ENCODE data around the gene DROSHA.

The DROSHA gene

GRCh38 chr5:31481531-31482165 is 50.2 kb downstream of the DROSHA start:
- Mint-ChIP-seq H3K27ac (peak overlapping the region; percentile 41), H3K36me3 (ENCODE audit: low read depth) (peaks cover 41% of the 10 kb centered on the region)

GRCh38 chr5:31479706-31480105 is 52.2 kb downstream of the DROSHA start:
- Mint-ChIP-seq H3K27me3 (ENCODE audit: low read depth, poor library complexity) (no peaks in the 10 kb centered on the region), H3K36me3 (ENCODE audit: low read depth) (peaks cover 31% of the 10 kb centered on the region), H3K4me3 (no peak overlapping the region), H3K27ac (no peak overlapping the region), H3K9me3 (no peaks in the 10 kb centered on the region), H3K4me1 (no peaks in the 10 kb centered on the region)
- DNase-seq, result no peak
- no peak for TF ChIP-seq CTCF (IDR thresholded peaks at IDR 0.05)

More at GRCh38 chr5:31481531-31482165, 50.2 kb downstream of the DROSHA start:
- no peaks in the 10 kb centered on the region for H3K27me3 Mint-ChIP-seq (ENCODE audit: low read depth, poor library complexity)
- H3K9me3 Mint-ChIP-seq, result no peaks in the 10 kb centered on the region
- H3K4me1 Mint-ChIP-seq, result peaks cover 10% of the 10 kb centered on the region
- no peak for DNase-seq
- TF ChIP-seq CTCF (IDR thresholded peaks at IDR 0.05), result no peak
- H3K4me3 Mint-ChIP-seq, result no peak overlapping the region

DNA sequence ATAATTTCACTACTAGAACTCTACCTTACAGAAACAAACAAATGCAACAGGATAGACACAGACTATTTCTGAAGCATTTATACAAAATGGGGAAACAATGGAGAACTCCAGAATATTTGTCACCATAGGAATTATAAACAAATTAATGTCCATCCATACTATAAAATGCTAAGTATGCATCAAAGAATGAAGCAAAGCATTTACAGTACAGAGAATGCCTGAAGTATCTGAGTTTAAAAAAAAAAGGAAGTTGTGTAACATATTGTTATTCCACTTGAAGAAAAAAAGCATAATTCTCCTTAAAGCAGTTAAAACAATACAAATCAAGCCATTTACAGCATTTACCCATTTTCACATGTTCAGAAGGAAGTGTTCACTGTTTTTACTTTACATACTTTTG is 53.0 kb downstream of the DROSHA start:
- H3K36me3 Mint-ChIP-seq (ENCODE audit: low read depth), result peaks cover 28% of the 10 kb centered on the region
- no peaks in the 10 kb centered on the region for H3K4me1 Mint-ChIP-seq
- no peak overlapping the region for H3K27ac Mint-ChIP-seq
- H3K27me3 Mint-ChIP-seq (ENCODE audit: low read depth, poor library complexity), result no peaks in the 10 kb centered on the region
- no peaks in the 10 kb centered on the region for H3K9me3 Mint-ChIP-seq
- DNase-seq, result no peak
- no peak overlapping the region for H3K4me3 Mint-ChIP-seq
- TF ChIP-seq CTCF (IDR thresholded peaks at IDR 0.05), result no peak

- Mint-ChIP-seq H3K27me3 (ENCODE audit: low read depth, poor library complexity) (no peaks in the 10 kb centered on the region), H3K9me3 (no peaks in the 10 kb centered on the region), H3K4me3 (no peak overlapping the region), H3K27ac (no peak overlapping the region), H3K36me3 (ENCODE audit: low read depth) (peaks cover 27% of the 10 kb centered on the region), H3K4me1 (no peaks in the 10 kb centered on the region)
- no peak for TF ChIP-seq CTCF (IDR thresholded peaks at IDR 0.05)
- DNase-seq, result no peak
These were observed 53.9 kb downstream of the DROSHA start for GRCh38 chr5:31477971-31478370.

GRCh38 chr5:31477516-31477915 is 54.4 kb downstream of the DROSHA start:
- Mint-ChIP-seq H3K4me3 (no peak overlapping the region), H3K27ac (no peak overlapping the region), H3K27me3 (ENCODE audit: low read depth, poor library complexity) (no peaks in the 10 kb centered on the region), H3K9me3 (no peaks in the 10 kb centered on the region), H3K4me1 (no peaks in the 10 kb centered on the region), H3K36me3 (ENCODE audit: low read depth) (peaks cover 31% of the 10 kb centered on the region)
- TF ChIP-seq CTCF (IDR thresholded peaks at IDR 0.05), result no peak
- DNase-seq, result no peak

DNA sequence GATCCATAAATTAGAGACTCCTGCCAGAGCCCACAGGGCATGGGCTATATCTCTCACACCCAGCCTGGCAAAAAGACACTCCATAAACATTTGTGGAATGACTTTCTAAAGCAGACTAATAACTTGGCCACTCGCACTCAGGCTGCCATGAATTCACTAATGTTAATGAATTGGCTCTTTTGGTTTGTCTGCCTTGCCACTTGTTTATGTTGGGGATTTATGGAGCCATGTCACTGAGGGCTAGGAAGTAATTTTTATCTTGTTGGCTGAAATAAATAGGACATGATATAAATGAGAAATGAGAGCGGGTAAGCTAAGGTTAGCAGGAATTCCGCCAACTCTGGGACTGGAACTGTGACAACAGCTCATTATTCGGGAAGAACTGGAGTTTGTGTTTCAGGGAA is 55.2 kb downstream of the DROSHA start:
- Mint-ChIP-seq H3K36me3 (ENCODE audit: low read depth) (peaks cover 31% of the 10 kb centered on the region), H3K27ac (no peak overlapping the region), H3K27me3 (ENCODE audit: low read depth, poor library complexity) (no peaks in the 10 kb centered on the region), H3K4me3 (no peak overlapping the region), H3K9me3 (no peaks in the 10 kb centered on the region), H3K4me1 (no peaks in the 10 kb centered on the region)
- no peak for DNase-seq
- TF ChIP-seq CTCF (IDR thresholded peaks at IDR 0.05), result no peak
